Measurements from ENCODE around the gene CAPZA1. TPM values are rescaled to one million over a fixed set of nuclear protein-coding genes. Genes with fewer than 3 reads are reported as not detected.
A peak's percentile ranks its signal among the peaks of the same experiment; 100 is the strongest.

The CAPZA1 gene
- total and polyA plus RNA-seq, 10 of the 15 experiments (the other 5 are each of a cell fraction or from before 2014, with no cell fraction given), result 187 to 886 (median 278) TPM

DNA sequence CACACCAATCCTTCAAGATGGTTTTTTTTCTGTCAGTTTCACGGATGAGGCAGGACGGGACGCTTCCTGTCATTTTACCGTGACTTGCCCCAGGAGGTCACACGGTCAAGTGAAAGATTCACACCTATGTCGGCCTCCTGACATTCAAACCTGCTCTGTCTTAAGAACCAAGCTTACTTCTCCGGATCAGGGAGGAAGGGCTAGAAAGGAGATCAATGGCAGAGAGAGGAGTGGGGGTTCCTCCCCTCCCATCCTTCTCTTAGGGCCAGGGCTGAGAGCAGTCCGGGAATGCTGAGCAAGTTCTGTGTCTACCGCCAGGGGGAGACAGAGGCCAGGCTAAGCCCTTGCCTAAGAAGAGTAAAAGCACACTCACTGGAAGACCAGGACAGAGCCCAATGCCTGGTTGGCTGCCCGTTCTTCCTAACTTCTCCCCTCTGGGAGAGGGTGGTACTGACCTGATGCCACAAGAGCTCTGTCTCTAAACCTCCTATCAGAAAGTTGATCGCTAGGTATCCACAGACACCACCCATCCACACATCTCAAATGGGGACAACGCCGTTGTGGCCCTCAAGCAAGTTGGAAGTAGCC, 96.6 kb downstream of the CAPZA1 start:
- no peaks in the 10 kb centered on the region for H3K36me3 ChIP-seq (ENCODE audit: control insufficient read depth in 2 of 2, insufficient read depth in 2 of 2, low read length in 1 of 2)
- ChIA-PET POLR2A (interaction anchor here (1.2 to 1.6 kb wide), 3 partner anchors 322 to 357 kb away, joined by 4 to 6 read pairs (median 5); partner anchors contain the start of gene LRIG2), RAD21 (ENCODE audit: unreplicated experiment) (interaction anchor here (0.7 to 8.6 kb wide), 23 partner anchors 12 to 423 kb away, joined by 3 to 192 read pairs (median 7); partner anchors contain the start of genes CAPZA1, CTTNBP2NL, LRIG2 and MOV10), SMC1A (ENCODE audit: uncharacterized antibody, unreplicated experiment) (interaction anchor here (0.6 to 8.7 kb wide), 19 partner anchors 12 to 418 kb away, joined by 3 to 178 read pairs (median 6); partner anchors contain the start of genes LRIG2, MOV10 and ST7L), CTCF (interaction anchor here (0.6 to 10.8 kb wide), 49 partner anchors 8 to 1567 kb away, joined by 3 to 428 read pairs (median 5); partner anchors contain the start of genes LRIG2, MOV10 and SLC16A1)
- intact Hi-C loops (cut with micrococcal nuclease; ENCODE audit: unreplicated experiment), result loop anchor here (1.0 to 10.0 kb wide), 8 partner anchors 88 to 961 kb away; partner anchors contain the start of genes LRIG2, MAGI3 and SLC16A1
- no peak overlapping the region for H3K27ac ChIP-seq (ENCODE audit: control insufficient read depth, insufficient read depth)
- peak; percentile 49 for FAIRE-seq
- H3K4me2 ChIP-seq (ENCODE audit: control insufficient read depth, insufficient read depth), result peak overlapping the region; percentile 92
- H3K9ac ChIP-seq (ENCODE audit: control insufficient read depth, insufficient read depth, low read length), result peak overlapping the region; percentile 19; the same call in 1 of the 2 replicates
- 0 out of 2 replicates have a peak, but pooled peaks cover 3% of the 10 kb centered on the region for H4K20me1 ChIP-seq (ENCODE audit: control insufficient read depth, insufficient read depth)
- BruUV-seq (replicated peaks), result no TSS peak
- in situ Hi-C loops (cut with MboI), result loop anchor here (5.0 kb wide), 2 partner anchors 91 to 326 kb away; no protein-coding TSS in a partner anchor
- no peaks in the 10 kb centered on the region for H3K9me3 ChIP-seq (replicated peaks; ENCODE audit: control insufficient read depth, insufficient read depth, low read length)
- 20% methylated on average over 13 of the region's 13 CpGs for WGBS (ENCODE audit: insufficient coverage, insufficient replicate concordance, low lambda C conversion rate, missing lambda C conversion rate)
- H3K4me3 ChIP-seq, result peak overlapping the region; percentile 67
- DNase-seq (ENCODE audit: low read depth, low spot score), result no peak
- H3K4me1 ChIP-seq (ENCODE audit: control insufficient read depth, insufficient read depth, low read length), result peaks cover 22% of the 10 kb centered on the region
- H3K27me3 ChIP-seq (replicated peaks in 1 of 2; ENCODE audit: control insufficient read depth in 2 of 2, insufficient read depth in 2 of 2, low read length in 1 of 2), result peaks cover 0 to 3% of the 10 kb centered on the region in 2 experiments; a peak in 1 of 4 replicates
- H2AFZ ChIP-seq (ENCODE audit: control insufficient read depth, low read depth, low read length), result peak overlapping the region; percentile 68
- peak; percentile 69 for ATAC-seq
- H3K79me2 ChIP-seq (ENCODE audit: control insufficient read depth, insufficient read depth, low read length), result no peaks in the 10 kb centered on the region
- TF ChIP-seq, protein P1, sequence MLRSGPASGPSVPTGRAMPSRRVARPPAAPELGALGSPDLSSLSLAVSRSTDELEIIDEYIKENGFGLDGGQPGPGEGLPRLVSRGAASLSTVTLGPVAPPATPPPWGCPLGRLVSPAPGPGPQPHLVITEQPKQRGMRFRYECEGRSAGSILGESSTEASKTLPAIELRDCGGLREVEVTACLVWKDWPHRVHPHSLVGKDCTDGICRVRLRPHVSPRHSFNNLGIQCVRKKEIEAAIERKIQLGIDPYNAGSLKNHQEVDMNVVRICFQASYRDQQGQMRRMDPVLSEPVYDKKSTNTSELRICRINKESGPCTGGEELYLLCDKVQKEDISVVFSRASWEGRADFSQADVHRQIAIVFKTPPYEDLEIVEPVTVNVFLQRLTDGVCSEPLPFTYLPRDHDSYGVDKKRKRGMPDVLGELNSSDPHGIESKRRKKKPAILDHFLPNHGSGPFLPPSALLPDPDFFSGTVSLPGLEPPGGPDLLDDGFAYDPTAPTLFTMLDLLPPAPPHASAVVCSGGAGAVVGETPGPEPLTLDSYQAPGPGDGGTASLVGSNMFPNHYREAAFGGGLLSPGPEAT (IDR thresholded peaks at IDR 0.05; ENCODE audit: low read depth), result 0 out of 2 replicates have a peak, but pooled peaks have one; percentile 13
- TF ChIP-seq SP1 (IDR thresholded peaks at IDR 0.05; ENCODE audit: low read depth, low read length) (peak; percentile 26), CREB1 (IDR thresholded peaks at IDR 0.05; ENCODE audit: low read depth) (no peak), POLR2A (IDR thresholded peaks at IDR 0.05; ENCODE audit: low read depth, low read length) (no peak), RAD51 (IDR thresholded peaks at IDR 0.05) (no peak), CHD4 (IDR thresholded peaks at IDR 0.05) (no peak), SUZ12 (IDR thresholded peaks at IDR 0.05; ENCODE audit: unreplicated experiment) (no peak)
- TF ChIP-seq, protein P2, sequence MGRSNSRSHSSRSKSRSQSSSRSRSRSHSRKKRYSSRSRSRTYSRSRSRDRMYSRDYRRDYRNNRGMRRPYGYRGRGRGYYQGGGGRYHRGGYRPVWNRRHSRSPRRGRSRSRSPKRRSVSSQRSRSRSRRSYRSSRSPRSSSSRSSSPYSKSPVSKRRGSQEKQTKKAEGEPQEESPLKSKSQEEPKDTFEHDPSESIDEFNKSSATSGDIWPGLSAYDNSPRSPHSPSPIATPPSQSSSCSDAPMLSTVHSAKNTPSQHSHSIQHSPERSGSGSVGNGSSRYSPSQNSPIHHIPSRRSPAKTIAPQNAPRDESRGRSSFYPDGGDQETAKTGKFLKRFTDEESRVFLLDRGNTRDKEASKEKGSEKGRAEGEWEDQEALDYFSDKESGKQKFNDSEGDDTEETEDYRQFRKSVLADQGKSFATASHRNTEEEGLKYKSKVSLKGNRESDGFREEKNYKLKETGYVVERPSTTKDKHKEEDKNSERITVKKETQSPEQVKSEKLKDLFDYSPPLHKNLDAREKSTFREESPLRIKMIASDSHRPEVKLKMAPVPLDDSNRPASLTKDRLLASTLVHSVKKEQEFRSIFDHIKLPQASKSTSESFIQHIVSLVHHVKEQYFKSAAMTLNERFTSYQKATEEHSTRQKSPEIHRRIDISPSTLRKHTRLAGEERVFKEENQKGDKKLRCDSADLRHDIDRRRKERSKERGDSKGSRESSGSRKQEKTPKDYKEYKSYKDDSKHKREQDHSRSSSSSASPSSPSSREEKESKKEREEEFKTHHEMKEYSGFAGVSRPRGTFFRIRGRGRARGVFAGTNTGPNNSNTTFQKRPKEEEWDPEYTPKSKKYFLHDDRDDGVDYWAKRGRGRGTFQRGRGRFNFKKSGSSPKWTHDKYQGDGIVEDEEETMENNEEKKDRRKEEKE (IDR thresholded peaks at IDR 0.05), result no peak
- TF ChIP-seq, protein P3, sequence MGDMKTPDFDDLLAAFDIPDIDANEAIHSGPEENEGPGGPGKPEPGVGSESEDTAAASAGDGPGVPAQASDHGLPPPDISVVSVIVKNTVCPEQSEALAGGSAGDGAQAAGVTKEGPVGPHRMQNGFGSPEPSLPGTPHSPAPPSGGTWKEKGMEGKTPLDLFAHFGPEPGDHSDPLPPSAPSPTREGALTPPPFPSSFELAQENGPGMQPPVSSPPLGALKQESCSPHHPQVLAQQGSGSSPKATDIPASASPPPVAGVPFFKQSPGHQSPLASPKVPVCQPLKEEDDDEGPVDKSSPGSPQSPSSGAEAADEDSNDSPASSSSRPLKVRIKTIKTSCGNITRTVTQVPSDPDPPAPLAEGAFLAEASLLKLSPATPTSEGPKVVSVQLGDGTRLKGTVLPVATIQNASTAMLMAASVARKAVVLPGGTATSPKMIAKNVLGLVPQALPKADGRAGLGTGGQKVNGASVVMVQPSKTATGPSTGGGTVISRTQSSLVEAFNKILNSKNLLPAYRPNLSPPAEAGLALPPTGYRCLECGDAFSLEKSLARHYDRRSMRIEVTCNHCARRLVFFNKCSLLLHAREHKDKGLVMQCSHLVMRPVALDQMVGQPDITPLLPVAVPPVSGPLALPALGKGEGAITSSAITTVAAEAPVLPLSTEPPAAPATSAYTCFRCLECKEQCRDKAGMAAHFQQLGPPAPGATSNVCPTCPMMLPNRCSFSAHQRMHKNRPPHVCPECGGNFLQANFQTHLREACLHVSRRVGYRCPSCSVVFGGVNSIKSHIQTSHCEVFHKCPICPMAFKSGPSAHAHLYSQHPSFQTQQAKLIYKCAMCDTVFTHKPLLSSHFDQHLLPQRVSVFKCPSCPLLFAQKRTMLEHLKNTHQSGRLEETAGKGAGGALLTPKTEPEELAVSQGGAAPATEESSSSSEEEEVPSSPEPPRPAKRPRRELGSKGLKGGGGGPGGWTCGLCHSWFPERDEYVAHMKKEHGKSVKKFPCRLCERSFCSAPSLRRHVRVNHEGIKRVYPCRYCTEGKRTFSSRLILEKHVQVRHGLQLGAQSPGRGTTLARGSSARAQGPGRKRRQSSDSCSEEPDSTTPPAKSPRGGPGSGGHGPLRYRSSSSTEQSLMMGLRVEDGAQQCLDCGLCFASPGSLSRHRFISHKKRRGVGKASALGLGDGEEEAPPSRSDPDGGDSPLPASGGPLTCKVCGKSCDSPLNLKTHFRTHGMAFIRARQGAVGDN (IDR thresholded peaks at IDR 0.05), result no peak
- TF ChIP-seq, protein P4, sequence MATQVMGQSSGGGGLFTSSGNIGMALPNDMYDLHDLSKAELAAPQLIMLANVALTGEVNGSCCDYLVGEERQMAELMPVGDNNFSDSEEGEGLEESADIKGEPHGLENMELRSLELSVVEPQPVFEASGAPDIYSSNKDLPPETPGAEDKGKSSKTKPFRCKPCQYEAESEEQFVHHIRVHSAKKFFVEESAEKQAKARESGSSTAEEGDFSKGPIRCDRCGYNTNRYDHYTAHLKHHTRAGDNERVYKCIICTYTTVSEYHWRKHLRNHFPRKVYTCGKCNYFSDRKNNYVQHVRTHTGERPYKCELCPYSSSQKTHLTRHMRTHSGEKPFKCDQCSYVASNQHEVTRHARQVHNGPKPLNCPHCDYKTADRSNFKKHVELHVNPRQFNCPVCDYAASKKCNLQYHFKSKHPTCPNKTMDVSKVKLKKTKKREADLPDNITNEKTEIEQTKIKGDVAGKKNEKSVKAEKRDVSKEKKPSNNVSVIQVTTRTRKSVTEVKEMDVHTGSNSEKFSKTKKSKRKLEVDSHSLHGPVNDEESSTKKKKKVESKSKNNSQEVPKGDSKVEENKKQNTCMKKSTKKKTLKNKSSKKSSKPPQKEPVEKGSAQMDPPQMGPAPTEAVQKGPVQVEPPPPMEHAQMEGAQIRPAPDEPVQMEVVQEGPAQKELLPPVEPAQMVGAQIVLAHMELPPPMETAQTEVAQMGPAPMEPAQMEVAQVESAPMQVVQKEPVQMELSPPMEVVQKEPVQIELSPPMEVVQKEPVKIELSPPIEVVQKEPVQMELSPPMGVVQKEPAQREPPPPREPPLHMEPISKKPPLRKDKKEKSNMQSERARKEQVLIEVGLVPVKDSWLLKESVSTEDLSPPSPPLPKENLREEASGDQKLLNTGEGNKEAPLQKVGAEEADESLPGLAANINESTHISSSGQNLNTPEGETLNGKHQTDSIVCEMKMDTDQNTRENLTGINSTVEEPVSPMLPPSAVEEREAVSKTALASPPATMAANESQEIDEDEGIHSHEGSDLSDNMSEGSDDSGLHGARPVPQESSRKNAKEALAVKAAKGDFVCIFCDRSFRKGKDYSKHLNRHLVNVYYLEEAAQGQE (IDR thresholded peaks at IDR 0.05; ENCODE audit: low read depth, low read length), result no peak
